Measurements from ENCODE around the gene CCDC80.

CCDC80 gene

DNA sequence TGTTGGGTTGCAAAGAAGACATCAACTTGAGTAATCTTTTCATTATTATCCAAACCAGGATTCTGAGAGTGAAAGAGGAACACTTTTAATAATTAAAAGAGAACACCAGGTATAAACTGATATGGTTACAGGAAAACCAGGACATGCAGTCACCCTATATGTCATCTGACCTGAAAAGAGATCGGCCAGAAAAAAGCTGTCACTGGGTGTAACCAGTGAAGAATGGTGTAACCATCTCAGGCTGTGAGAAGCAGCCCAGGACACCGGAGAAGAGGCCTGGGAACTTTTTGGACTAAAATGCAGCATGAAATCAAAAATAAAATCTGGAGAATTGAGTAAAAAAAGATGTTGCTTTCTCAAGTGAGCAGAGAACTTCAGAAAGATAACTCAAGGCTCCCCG is 10.1 kb upstream of the CCDC80 start:
- ChIA-PET CTCF (interaction anchor here (1.7 kb wide), 1 partner anchor 8 kb away, joined by 5 read pairs; no protein-coding TSS in a partner anchor), POLR2A (interaction anchor here (0.7 kb wide), 1 partner anchor 37 kb away, joined by 4 read pairs; no protein-coding TSS in a partner anchor)
- H3K4me3 ChIP-seq (ENCODE audit: low read depth, low read length), result no peak overlapping the region
- H3K9me3 ChIP-seq (ENCODE audit: control insufficient read depth, insufficient read depth, low read depth, low read length), result no peaks in the 10 kb centered on the region
- no peak overlapping the region for H3K27ac ChIP-seq (ENCODE audit: extremely low read depth, low read depth, low read length)
- no peaks in the 10 kb centered on the region for H3K4me1 ChIP-seq (ENCODE audit: control insufficient read depth, insufficient read depth, low read length)
- H3K36me3 ChIP-seq (ENCODE audit: control insufficient read depth in 2 of 2, insufficient read depth in 1 of 2, low read length in 2 of 2), result no peaks in the 10 kb centered on the region
- TF ChIP-seq, protein P1, sequence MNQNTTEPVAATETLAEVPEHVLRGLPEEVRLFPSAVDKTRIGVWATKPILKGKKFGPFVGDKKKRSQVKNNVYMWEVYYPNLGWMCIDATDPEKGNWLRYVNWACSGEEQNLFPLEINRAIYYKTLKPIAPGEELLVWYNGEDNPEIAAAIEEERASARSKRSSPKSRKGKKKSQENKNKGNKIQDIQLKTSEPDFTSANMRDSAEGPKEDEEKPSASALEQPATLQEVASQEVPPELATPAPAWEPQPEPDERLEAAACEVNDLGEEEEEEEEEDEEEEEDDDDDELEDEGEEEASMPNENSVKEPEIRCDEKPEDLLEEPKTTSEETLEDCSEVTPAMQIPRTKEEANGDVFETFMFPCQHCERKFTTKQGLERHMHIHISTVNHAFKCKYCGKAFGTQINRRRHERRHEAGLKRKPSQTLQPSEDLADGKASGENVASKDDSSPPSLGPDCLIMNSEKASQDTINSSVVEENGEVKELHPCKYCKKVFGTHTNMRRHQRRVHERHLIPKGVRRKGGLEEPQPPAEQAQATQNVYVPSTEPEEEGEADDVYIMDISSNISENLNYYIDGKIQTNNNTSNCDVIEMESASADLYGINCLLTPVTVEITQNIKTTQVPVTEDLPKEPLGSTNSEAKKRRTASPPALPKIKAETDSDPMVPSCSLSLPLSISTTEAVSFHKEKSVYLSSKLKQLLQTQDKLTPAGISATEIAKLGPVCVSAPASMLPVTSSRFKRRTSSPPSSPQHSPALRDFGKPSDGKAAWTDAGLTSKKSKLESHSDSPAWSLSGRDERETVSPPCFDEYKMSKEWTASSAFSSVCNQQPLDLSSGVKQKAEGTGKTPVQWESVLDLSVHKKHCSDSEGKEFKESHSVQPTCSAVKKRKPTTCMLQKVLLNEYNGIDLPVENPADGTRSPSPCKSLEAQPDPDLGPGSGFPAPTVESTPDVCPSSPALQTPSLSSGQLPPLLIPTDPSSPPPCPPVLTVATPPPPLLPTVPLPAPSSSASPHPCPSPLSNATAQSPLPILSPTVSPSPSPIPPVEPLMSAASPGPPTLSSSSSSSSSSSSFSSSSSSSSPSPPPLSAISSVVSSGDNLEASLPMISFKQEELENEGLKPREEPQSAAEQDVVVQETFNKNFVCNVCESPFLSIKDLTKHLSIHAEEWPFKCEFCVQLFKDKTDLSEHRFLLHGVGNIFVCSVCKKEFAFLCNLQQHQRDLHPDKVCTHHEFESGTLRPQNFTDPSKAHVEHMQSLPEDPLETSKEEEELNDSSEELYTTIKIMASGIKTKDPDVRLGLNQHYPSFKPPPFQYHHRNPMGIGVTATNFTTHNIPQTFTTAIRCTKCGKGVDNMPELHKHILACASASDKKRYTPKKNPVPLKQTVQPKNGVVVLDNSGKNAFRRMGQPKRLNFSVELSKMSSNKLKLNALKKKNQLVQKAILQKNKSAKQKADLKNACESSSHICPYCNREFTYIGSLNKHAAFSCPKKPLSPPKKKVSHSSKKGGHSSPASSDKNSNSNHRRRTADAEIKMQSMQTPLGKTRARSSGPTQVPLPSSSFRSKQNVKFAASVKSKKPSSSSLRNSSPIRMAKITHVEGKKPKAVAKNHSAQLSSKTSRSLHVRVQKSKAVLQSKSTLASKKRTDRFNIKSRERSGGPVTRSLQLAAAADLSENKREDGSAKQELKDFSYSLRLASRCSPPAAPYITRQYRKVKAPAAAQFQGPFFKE (tag by site-specific recombination; IDR thresholded peaks at IDR 0.05; ENCODE audit: borderline replicate concordance), result no peak
- no peak for TF ChIP-seq ZBTB20 (tag by site-specific recombination; IDR thresholded peaks at IDR 0.05)
- no peak for TF ChIP-seq ZNF521 (tag by site-specific recombination; IDR thresholded peaks at IDR 0.05)
- TF ChIP-seq, protein P2, sequence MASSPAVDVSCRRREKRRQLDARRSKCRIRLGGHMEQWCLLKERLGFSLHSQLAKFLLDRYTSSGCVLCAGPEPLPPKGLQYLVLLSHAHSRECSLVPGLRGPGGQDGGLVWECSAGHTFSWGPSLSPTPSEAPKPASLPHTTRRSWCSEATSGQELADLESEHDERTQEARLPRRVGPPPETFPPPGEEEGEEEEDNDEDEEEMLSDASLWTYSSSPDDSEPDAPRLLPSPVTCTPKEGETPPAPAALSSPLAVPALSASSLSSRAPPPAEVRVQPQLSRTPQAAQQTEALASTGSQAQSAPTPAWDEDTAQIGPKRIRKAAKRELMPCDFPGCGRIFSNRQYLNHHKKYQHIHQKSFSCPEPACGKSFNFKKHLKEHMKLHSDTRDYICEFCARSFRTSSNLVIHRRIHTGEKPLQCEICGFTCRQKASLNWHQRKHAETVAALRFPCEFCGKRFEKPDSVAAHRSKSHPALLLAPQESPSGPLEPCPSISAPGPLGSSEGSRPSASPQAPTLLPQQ (tag by site-specific recombination; IDR thresholded peaks at IDR 0.05), result no peak
- TF ChIP-seq WT1 (tag by site-specific recombination; IDR thresholded peaks at IDR 0.05), result no peak
- no peak for TF ChIP-seq MEIS1 (CRISPR knock-in tag; IDR thresholded peaks at IDR 0.05; ENCODE audit: borderline replicate concordance)
- TF ChIP-seq ZBTB1 (tag by site-specific recombination; IDR thresholded peaks at IDR 0.05), result no peak
- TF ChIP-seq ZNF311 (tag by site-specific recombination; IDR thresholded peaks at IDR 0.05; ENCODE audit: borderline replicate concordance), result no peak
- TF ChIP-seq, protein P3, sequence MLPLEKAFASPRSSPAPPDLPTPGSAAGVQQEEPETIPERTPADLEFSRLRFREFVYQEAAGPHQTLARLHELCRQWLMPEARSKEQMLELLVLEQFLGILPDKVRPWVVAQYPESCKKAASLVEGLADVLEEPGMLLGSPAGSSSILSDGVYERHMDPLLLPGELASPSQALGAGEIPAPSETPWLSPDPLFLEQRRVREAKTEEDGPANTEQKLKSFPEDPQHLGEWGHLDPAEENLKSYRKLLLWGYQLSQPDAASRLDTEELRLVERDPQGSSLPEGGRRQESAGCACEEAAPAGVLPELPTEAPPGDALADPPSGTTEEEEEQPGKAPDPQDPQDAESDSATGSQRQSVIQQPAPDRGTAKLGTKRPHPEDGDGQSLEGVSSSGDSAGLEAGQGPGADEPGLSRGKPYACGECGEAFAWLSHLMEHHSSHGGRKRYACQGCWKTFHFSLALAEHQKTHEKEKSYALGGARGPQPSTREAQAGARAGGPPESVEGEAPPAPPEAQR (tag by site-specific recombination; IDR thresholded peaks at IDR 0.05), result no peak
- no peak for TF ChIP-seq ZNF223 (tag by site-specific recombination; IDR thresholded peaks at IDR 0.05)
- TF ChIP-seq GLIS2 (tag by site-specific recombination; IDR thresholded peaks at IDR 0.05), result no peak

GRCh38 chr3:112650482-112650881 is 9.5 kb upstream of the CCDC80 start:
- Histone ChIP-seq H3K36me3 (ENCODE audit: control insufficient read depth in 2 of 2, insufficient read depth in 1 of 2, low read length in 2 of 2) (no peaks in the 10 kb centered on the region), H3K4me3 (ENCODE audit: low read depth, low read length) (no peak overlapping the region), H3K9me3 (ENCODE audit: control insufficient read depth, insufficient read depth, low read depth, low read length) (no peaks in the 10 kb centered on the region), H3K27ac (ENCODE audit: extremely low read depth, low read depth, low read length) (no peak overlapping the region), H3K4me1 (ENCODE audit: control insufficient read depth, insufficient read depth, low read length) (no peaks in the 10 kb centered on the region)
- CTCF ChIA-PET, result no interaction called here
- no peak for TF ChIP-seq ZNF138 (tag by site-specific recombination; IDR thresholded peaks at IDR 0.05; ENCODE audit: borderline replicate concordance)
- TF ChIP-seq ZNF830 (tag by site-specific recombination; IDR thresholded peaks at IDR 0.05; ENCODE audit: low read depth), result no peak
- TF ChIP-seq ZSCAN16 (tag by site-specific recombination; IDR thresholded peaks at IDR 0.05), result no peak
- TF ChIP-seq ZNF660 (tag by site-specific recombination; IDR thresholded peaks at IDR 0.05), result no peak
- TF ChIP-seq ZXDB (tag by site-specific recombination; IDR thresholded peaks at IDR 0.05), result no peak
- TF ChIP-seq ZNF398 (tag by site-specific recombination; IDR thresholded peaks at IDR 0.05), result no peak
- POLR2A ChIA-PET, result no interaction called here
